ENCODE measurements around the gene VEGFA.

Gene VEGFA

GRCh38 chr6:43782764-43783513 lies 12.9 kb downstream of the VEGFA start:
- FAIRE-seq = no peak
- TF ChIP-seq POLR2AphosphoS5 (IDR thresholded peaks at IDR 0.05; ENCODE audit: low read depth, low read length) = no peak
- TF ChIP-seq POLR2A (IDR thresholded peaks at IDR 0.05; ENCODE audit: low read depth, low read length) = no peak
- TF ChIP-seq TAF1 (IDR thresholded peaks at IDR 0.05; ENCODE audit: borderline replicate concordance, low read depth, low read length) = no peak
- DNase-seq (ENCODE audit: insufficient read length) = no peak

- FAIRE-seq = no peak
- DNase-seq (ENCODE audit: insufficient read length) = no peak
- TF ChIP-seq POLR2A (IDR thresholded peaks at IDR 0.05; ENCODE audit: low read depth, low read length) (no peak), TAF1 (IDR thresholded peaks at IDR 0.05; ENCODE audit: borderline replicate concordance, low read depth, low read length) (no peak), POLR2AphosphoS5 (IDR thresholded peaks at IDR 0.05; ENCODE audit: low read depth, low read length) (no peak)
Measured at GRCh38 chr6:43784049-43784855, 14.2 kb downstream of the VEGFA start.

DNA sequence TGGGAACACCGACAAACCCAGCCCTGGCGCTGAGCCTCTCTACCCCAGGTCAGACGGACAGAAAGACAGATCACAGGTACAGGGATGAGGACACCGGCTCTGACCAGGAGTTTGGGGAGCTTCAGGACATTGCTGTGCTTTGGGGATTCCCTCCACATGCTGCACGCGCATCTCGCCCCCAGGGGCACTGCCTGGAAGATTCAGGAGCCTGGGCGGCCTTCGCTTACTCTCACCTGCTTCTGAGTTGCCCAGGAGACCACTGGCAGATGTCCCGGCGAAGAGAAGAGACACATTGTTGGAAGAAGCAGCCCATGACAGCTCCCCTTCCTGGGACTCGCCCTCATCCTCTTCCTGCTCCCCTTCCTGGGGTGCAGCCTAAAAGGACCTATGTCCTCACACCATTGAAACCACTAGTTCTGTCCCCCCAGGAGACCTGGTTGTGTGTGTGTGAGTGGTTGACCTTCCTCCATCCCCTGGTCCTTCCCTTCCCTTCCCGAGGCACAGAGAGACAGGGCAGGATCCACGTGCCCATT lies 15.3 kb downstream of the VEGFA start:
- no peak for DNase-seq (ENCODE audit: insufficient read length)
- TF ChIP-seq TAF1 (IDR thresholded peaks at IDR 0.05; ENCODE audit: borderline replicate concordance, low read depth, low read length) = no peak
- no peak for TF ChIP-seq POLR2A (IDR thresholded peaks at IDR 0.05; ENCODE audit: low read depth, low read length)
- no peak for TF ChIP-seq POLR2AphosphoS5 (IDR thresholded peaks at IDR 0.05; ENCODE audit: low read depth, low read length)
- FAIRE-seq = no peak

- TF ChIP-seq TAF1 (IDR thresholded peaks at IDR 0.05; ENCODE audit: borderline replicate concordance, low read depth, low read length) = no peak
- no peak for TF ChIP-seq POLR2A (IDR thresholded peaks at IDR 0.05; ENCODE audit: low read depth, low read length)
- TF ChIP-seq POLR2AphosphoS5 (IDR thresholded peaks at IDR 0.05; ENCODE audit: low read depth, low read length) = no peak
- DNase-seq (ENCODE audit: insufficient read length) (no peak), FAIRE-seq (no peak)
Measured at GRCh38 chr6:43785904-43786303, 15.9 kb downstream of the VEGFA start.

DNA sequence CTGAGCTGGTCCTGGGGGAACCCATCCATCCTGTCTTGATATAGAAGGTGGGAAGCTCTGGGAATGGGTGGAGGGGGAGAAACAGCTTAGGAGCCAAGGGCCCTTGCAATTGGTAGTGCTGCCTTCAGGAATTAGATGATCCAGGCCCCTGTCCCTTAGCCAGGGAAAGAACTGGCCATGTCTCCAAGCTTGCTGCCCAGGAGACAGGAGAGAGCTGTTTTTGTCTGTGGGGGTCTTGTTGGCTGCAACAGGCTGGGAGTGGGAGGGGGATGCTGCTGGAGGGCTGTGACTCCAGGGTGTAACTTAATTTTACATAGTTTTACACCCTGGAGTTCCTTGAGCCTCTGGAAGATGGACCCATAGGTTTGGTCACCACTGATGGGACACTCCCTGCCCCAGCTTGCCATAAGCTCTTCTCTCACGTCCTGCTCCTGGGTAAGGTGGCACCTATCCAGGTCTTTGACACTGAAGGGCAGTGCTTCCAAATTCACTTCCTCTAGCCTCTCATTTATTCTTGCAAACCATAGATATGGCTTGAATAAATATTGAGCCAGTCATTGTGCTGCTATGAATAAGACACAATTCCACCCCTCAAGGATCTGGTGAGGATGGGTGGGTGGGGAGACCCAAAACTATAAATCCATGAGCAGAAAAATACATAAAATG lies 16.8 kb downstream of the VEGFA start:
- DNase-seq (ENCODE audit: insufficient read length) (no peak), FAIRE-seq (no peak)
- TF ChIP-seq POLR2A (IDR thresholded peaks at IDR 0.05; ENCODE audit: low read depth, low read length) (no peak), POLR2AphosphoS5 (IDR thresholded peaks at IDR 0.05; ENCODE audit: low read depth, low read length) (no peak), TAF1 (IDR thresholded peaks at IDR 0.05; ENCODE audit: borderline replicate concordance, low read depth, low read length) (no peak)

- DNase-seq (ENCODE audit: insufficient read length) (no peak), FAIRE-seq (no peak)
- TF ChIP-seq POLR2A (IDR thresholded peaks at IDR 0.05; ENCODE audit: low read depth, low read length) = no peak
- no peak for TF ChIP-seq TAF1 (IDR thresholded peaks at IDR 0.05; ENCODE audit: borderline replicate concordance, low read depth, low read length)
- no peak for TF ChIP-seq POLR2AphosphoS5 (IDR thresholded peaks at IDR 0.05; ENCODE audit: low read depth, low read length)
Measured at GRCh38 chr6:43788301-43788700, 18.3 kb downstream of the VEGFA start.

GRCh38 chr6:43789447-43789846 lies 19.4 kb downstream of the VEGFA start:
- TF ChIP-seq TAF1 (IDR thresholded peaks at IDR 0.05; ENCODE audit: borderline replicate concordance, low read depth, low read length) (no peak), POLR2AphosphoS5 (IDR thresholded peaks at IDR 0.05; ENCODE audit: low read depth, low read length) (no peak), POLR2A (IDR thresholded peaks at IDR 0.05; ENCODE audit: low read depth, low read length) (no peak)

GRCh38 chr6:43790031-43790430 lies 20.0 kb downstream of the VEGFA start:
- TF ChIP-seq POLR2A (IDR thresholded peaks at IDR 0.05; ENCODE audit: low read depth, low read length) = no peak
- no peak for TF ChIP-seq TAF1 (IDR thresholded peaks at IDR 0.05; ENCODE audit: borderline replicate concordance, low read depth, low read length)
- TF ChIP-seq POLR2AphosphoS5 (IDR thresholded peaks at IDR 0.05; ENCODE audit: low read depth, low read length) = no peak
- DNase-seq (ENCODE audit: insufficient read length) = no peak

More at GRCh38 chr6:43789447-43789846, 19.4 kb downstream of the VEGFA start:
- FAIRE-seq (no peak), DNase-seq (ENCODE audit: insufficient read length) (no peak)

DNA sequence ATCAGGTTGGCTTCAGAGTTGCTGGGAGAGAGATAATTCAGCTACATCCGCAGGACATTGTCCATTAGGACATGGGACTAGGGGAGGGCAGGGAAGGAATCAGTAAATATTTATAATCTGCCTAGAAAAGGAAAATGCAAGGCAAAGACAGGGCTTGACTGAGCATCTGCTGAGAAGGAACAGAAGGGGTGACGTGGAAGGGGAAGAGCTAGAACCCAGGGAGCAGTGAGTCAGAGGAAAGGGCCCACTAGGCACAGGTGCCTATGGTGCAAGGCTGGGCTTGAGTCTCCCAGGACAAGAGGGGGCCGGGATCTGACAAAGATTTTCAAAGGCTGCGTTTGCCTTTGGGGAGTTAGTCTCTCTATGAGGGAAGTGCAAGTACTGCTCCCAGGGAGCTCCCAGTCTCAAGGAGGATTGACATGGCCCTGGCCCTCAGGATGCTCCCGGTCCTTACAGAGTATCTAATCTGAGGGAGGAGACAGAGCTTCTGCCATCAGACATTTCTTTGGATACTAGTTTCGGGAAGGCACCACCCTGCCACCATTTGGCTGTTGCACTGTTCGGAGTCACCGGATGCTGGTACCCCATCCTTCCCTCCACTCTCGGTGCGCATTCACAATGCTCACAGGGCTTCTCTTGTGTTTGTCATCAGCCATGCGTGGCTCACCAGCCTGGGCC lies 21.9 kb downstream of the VEGFA start:
- FAIRE-seq = no peak
- DNase-seq (ENCODE audit: insufficient read length) = no peak
- no peak for TF ChIP-seq POLR2A (IDR thresholded peaks at IDR 0.05; ENCODE audit: low read depth, low read length)
- no peak for TF ChIP-seq POLR2AphosphoS5 (IDR thresholded peaks at IDR 0.05; ENCODE audit: low read depth, low read length)
- no peak for TF ChIP-seq TAF1 (IDR thresholded peaks at IDR 0.05; ENCODE audit: borderline replicate concordance, low read depth, low read length)

More at GRCh38 chr6:43790031-43790430, 20.0 kb downstream of the VEGFA start:
- no peak for FAIRE-seq

- no peak for DNase-seq (ENCODE audit: insufficient read length)
- TF ChIP-seq TAF1 (IDR thresholded peaks at IDR 0.05; ENCODE audit: borderline replicate concordance, low read depth, low read length) (no peak), POLR2AphosphoS5 (IDR thresholded peaks at IDR 0.05; ENCODE audit: low read depth, low read length) (no peak), POLR2A (IDR thresholded peaks at IDR 0.05; ENCODE audit: low read depth, low read length) (no peak)
- no peak for FAIRE-seq
Measured at GRCh38 chr6:43793154-43793874, 23.3 kb downstream of the VEGFA start.
